ENCODE data around the gene AKR1C1.
"Not testable (repeated sequence)": the region's sequence is repeated elsewhere in the genome, so short reads cannot be mapped to it uniquely, and the experiment has no call there.

AKR1C1 gene

DNA sequence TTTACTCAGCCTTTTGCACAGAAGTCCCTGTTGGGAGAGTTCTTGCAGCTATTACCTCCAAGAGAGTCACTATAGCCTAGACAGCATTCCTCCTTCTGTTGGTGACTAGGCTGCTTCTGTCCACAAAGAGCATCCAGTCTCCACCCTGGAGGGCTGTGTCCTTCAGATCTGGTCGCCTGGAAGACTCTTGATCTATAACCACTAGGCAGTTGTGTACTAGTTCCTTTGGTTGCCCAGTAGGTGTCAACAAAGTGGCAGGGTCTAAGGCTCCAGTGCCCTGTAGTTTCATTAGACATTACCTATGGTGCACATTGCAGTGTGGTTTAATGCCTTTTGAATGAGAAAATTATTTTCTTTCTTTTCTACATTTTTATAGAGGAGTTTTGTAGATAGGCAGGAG is 51.7 kb downstream of the AKR1C1 start:
- no peak overlapping the region for H3K4me3 ChIP-seq (ENCODE audit: low read depth, low read length)
- TF ChIP-seq, protein P1, sequence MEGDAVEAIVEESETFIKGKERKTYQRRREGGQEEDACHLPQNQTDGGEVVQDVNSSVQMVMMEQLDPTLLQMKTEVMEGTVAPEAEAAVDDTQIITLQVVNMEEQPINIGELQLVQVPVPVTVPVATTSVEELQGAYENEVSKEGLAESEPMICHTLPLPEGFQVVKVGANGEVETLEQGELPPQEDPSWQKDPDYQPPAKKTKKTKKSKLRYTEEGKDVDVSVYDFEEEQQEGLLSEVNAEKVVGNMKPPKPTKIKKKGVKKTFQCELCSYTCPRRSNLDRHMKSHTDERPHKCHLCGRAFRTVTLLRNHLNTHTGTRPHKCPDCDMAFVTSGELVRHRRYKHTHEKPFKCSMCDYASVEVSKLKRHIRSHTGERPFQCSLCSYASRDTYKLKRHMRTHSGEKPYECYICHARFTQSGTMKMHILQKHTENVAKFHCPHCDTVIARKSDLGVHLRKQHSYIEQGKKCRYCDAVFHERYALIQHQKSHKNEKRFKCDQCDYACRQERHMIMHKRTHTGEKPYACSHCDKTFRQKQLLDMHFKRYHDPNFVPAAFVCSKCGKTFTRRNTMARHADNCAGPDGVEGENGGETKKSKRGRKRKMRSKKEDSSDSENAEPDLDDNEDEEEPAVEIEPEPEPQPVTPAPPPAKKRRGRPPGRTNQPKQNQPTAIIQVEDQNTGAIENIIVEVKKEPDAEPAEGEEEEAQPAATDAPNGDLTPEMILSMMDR (IDR thresholded peaks at IDR 0.05; ENCODE audit: low read depth, low read length, missing control alignments) = peak; percentile 14
- no peak for DNase-seq (ENCODE audit: low read depth)

- no peak for DNase-seq (ENCODE audit: low read depth)
- TF ChIP-seq, protein P1 (IDR thresholded peaks at IDR 0.05; ENCODE audit: low read depth, low read length, missing control alignments) = no peak
- H3K4me3 ChIP-seq (ENCODE audit: low read depth, low read length) = no peak overlapping the region
Measured at GRCh38 chr10:5018134-5018533, 54.9 kb downstream of the AKR1C1 start.

GRCh38 chr10:5018671-5019277 is 55.6 kb downstream of the AKR1C1 start:
- not testable (repeated sequence) for H3K4me3 ChIP-seq (ENCODE audit: low read depth, low read length); DNase-seq (ENCODE audit: low read depth)

GRCh38 chr10:5019770-5020612 is 56.8 kb downstream of the AKR1C1 start:
- not testable (repeated sequence) for DNase-seq (ENCODE audit: low read depth); H3K4me3 ChIP-seq (ENCODE audit: low read depth, low read length)

DNA sequence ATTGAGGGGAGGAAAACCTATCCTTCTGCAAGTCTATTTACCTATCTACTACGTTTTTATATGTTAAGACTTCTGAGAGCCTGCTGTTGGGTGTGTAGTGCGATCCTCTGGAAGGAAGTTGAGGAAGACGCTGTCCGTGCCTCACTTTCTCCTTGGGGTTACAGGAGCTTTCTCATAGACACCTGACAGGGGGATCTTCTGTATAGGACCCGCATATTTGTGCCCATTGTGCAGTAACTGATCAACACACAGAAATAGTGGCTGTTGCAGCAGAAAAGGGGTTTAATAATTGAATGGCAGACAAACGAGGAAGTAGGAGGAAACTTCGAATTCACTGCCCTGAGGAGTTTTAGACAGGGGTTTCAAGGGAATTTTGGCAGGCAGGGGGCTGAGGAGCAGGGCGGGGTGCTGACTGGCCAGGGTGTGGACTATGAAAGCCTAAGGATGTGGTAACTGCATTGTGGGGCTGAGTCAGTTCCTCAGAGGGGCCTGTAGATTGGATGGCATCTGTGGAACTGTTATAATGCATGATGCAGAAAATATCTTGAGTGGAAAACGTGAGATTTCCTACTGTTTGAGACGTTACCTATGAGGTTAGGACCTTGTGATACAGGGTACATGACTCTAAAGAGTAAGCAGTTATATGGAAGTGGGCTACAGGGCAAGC is 58.5 kb downstream of the AKR1C1 start:
- not testable (repeated sequence) for H3K4me3 ChIP-seq (ENCODE audit: low read depth, low read length); DNase-seq (ENCODE audit: low read depth)

- DNase-seq (ENCODE audit: low read depth) = no peak
- TF ChIP-seq, protein P1 (IDR thresholded peaks at IDR 0.05; ENCODE audit: low read depth, low read length, missing control alignments) = no peak
- no peak overlapping the region for H3K4me3 ChIP-seq (ENCODE audit: low read depth, low read length)
Measured at GRCh38 chr10:5023177-5023805, 60.1 kb downstream of the AKR1C1 start.

DNA sequence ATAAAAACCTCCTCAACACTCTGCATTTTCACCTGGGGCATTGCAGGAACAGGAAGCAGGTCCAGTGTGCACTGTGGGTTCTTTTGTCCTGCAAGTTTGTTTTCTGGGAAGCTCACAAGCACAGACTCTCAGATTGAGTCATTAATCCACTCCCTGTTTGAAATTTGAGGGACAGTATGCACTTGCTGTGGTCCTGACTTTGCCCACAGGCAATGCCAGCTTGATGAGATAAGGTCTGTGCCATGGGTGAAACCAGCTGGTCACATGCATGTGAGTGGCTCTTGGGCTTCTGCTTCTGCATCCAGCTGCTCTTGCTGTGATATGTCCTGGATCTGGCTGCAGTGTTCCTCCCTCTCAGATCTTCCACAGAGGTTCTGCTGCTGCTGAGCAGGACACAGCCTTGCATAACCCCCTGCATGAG is 62.3 kb downstream of the AKR1C1 start:
- H3K4me3 ChIP-seq (ENCODE audit: low read depth, low read length); DNase-seq (ENCODE audit: low read depth): not testable (repeated sequence)

DNA sequence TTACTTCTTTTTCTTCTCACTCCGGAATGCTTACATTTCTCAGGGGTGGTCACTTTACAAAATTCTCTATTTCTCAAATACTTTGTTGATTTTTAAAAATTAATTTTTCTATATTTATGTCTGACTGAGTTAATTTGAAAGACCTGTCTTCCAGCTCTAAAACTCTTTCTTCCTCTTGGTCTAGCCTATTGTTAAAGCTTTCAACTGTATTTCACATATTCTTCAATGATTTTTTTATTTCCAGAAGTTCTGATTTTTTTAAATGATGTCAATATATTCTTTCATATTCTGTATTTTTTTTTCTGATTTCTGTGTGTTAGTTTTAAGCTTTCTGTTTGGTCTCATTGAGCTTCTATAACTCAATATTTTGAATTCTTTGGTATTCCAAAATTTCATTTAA is 67.8 kb downstream of the AKR1C1 start:
- TF ChIP-seq, protein P1 (IDR thresholded peaks at IDR 0.05; ENCODE audit: low read depth, low read length, missing control alignments) = no peak
- no peak for DNase-seq (ENCODE audit: low read depth)
- H3K4me3 ChIP-seq (ENCODE audit: low read depth, low read length) = no peak overlapping the region

GRCh38 chr10:5031588-5031987 is 68.4 kb downstream of the AKR1C1 start:
- not testable (repeated sequence) for H3K4me3 ChIP-seq (ENCODE audit: low read depth, low read length); DNase-seq (ENCODE audit: low read depth)

- not testable (repeated sequence) for H3K4me3 ChIP-seq (ENCODE audit: low read depth, low read length); DNase-seq (ENCODE audit: low read depth)
Measured at GRCh38 chr10:5032444-5032843, 69.2 kb downstream of the AKR1C1 start.

Data from GM12864 (cell line).